ENCODE results near the gene COL26A1. TPM values are rescaled to one million over a fixed set of nuclear protein-coding genes. Genes with fewer than 3 reads are reported as not detected.

The COL26A1 gene
- total RNA-seq (2014; rRNA removed; shearing (Covaris generic)) (not detected in 2 replicates), total RNA-seq (2022) (not detected in 2 replicates), Bru-seq, nascent RNA (percentile 6 among the genes with signal in this experiment), BruChase-seq, experiment 1, labeled RNA remaining after a 6-hour chase (percentile 4 among the genes with signal in this experiment), BruChase-seq, experiment 2, labeled RNA remaining after a 2-hour chase (percentile 7 among the genes with signal in this experiment)
- long read RNA-seq, result 0 reads

DNA sequence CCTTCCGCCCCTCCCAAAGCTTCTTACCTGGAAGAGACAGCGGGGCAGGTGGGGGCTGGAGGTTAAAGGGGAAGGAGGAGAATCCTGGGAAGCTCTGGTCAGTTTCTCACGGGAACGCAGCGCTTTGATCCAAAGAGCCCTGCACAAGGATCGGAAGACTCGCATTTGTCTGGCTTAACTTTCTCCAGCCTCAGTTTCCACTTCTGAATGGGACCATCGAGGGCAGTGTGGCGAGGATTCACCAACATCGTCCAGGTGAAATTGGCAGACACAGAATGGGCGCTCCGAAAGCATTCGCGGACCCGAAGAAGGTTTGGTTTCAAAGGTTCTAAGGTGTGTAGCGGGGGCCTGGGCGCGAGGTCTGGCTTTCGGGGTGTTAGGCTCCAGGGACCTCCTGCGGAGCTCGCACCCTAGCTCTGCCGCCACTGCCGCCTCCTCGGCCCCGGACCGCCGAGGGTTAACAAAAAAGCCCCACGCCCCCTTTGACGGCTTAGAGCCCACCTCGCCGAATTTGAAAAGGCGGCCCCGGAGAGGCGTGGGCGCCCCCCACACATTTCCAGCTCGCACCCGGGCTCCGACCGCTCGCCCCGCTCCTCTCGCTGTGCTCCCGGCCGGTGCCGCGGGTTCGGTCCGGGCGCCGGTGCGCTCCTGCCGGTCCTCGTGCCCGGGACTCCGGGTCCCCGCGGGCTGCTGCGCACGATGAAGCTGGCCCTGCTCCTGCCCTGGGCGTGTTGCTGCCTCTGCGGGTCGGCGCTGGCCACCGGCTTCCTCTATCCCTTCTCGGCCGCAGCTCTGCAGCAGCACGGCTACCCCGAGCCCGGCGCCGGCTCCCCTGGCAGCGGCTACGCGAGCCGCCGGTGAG, at the start of gene COL26A1:
Gene COL26A1, plus strand, starts transcription at position 542 of the 862 bp plus-strand sequence. Its CDS starts 158 bp downstream, at position 700.
- Histone ChIP-seq H3K4me3 (ENCODE audit: low read depth, low read length, poor library complexity, severe bottlenecking) (no peak within 1 kb of the TSS), H3K4me2 (ENCODE audit: low read length) (no peak within 1 kb of the TSS), H3K4me1 (ENCODE audit: insufficient read depth, low read length, poor library complexity, severe bottlenecking) (no peaks in the 10 kb centered on the region), H3K9me3 (ENCODE audit: low read length) (no peaks in the 10 kb centered on the region), H3K27ac (ENCODE audit: low read depth, low read length, poor library complexity, severe bottlenecking) (no peak within 1 kb of the TSS), H3K79me2 (ENCODE audit: insufficient read depth, low read depth, low read length) (no peaks in the 10 kb centered on the region), H3K9me2 (ENCODE audit: insufficient read depth, low read length) (no peaks in the 10 kb centered on the region), H2AFZ (ENCODE audit: low read length) (no peak within 1 kb of the TSS), H4K20me1 (ENCODE audit: insufficient read depth, low read length) (no peaks in the 10 kb centered on the region), H3K36me3 (ENCODE audit: insufficient read depth, low read length) (no peaks in the 10 kb centered on the region)
- TF ChIP-seq EZH2phosphoT487 (IDR thresholded peaks at IDR 0.05; ENCODE audit: borderline replicate concordance, low read depth, low read length), result no peak
- ChIA-PET POLR2A (no interaction called here), CTCF (ENCODE audit: unreplicated experiment) (no interaction called here)
- DNase-seq (ENCODE audit: low spot score), result no peak
- no TSS peak for BruUV-seq (replicated peaks)
- intact Hi-C loops (cut with micrococcal nuclease; ENCODE audit: unreplicated experiment), result loop anchor here (10.0 kb wide), 1 partner anchor 172 kb away; no protein-coding TSS in a partner anchor

DNA sequence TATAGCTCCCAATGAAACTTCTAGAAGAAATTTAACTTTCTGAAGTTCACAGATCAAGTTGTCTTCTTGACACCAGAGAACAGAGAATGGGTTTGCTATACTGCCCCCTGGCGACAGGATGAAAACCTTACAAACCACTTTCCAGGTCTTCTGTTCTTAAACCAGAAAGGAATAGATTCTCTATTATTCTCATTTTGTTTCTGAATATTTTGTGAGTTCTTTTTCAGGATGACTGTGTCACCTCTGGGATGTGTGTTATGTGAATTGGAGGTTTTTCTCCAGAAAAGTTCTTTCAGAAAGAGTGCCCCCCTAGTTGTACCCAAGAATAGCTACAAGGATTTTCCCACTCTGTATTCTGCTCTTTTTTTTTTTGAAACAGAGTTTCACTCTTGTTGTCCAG, 47.3 kb upstream of the COL26A1 start:
- Histone ChIP-seq H3K27ac (ENCODE audit: low read depth, low read length, poor library complexity, severe bottlenecking) (no peak overlapping the region), H3K9me3 (ENCODE audit: low read length) (no peaks in the 10 kb centered on the region), H3K4me1 (ENCODE audit: insufficient read depth, low read length, poor library complexity, severe bottlenecking) (no peaks in the 10 kb centered on the region), H4K20me1 (ENCODE audit: insufficient read depth, low read length) (no peaks in the 10 kb centered on the region), H3K9me2 (ENCODE audit: insufficient read depth, low read length) (no peaks in the 10 kb centered on the region), H3K4me3 (ENCODE audit: low read depth, low read length, poor library complexity, severe bottlenecking) (no peak overlapping the region), H3K4me2 (ENCODE audit: low read length) (no peak overlapping the region), H2AFZ (ENCODE audit: low read length) (no peak overlapping the region), H3K36me3 (ENCODE audit: insufficient read depth, low read length) (peaks cover 15% of the 10 kb centered on the region; the same call in 1 of the 2 replicates), H3K79me2 (ENCODE audit: insufficient read depth, low read depth, low read length) (no peaks in the 10 kb centered on the region)
- no TSS peak for BruUV-seq (replicated peaks)
- peak; percentile 67 for DNase-seq (ENCODE audit: low spot score)
- ChIA-PET CTCF (ENCODE audit: unreplicated experiment) (interaction anchor here (0.9 kb wide), 1 partner anchor 32 kb away, joined by 3 read pairs; no protein-coding TSS in a partner anchor), POLR2A (interaction anchor here (0.6 kb wide), 2 partner anchors 170 to 614 kb away, joined by 3 to 4 read pairs; no protein-coding TSS in a partner anchor)
- TF ChIP-seq, protein P1, sequence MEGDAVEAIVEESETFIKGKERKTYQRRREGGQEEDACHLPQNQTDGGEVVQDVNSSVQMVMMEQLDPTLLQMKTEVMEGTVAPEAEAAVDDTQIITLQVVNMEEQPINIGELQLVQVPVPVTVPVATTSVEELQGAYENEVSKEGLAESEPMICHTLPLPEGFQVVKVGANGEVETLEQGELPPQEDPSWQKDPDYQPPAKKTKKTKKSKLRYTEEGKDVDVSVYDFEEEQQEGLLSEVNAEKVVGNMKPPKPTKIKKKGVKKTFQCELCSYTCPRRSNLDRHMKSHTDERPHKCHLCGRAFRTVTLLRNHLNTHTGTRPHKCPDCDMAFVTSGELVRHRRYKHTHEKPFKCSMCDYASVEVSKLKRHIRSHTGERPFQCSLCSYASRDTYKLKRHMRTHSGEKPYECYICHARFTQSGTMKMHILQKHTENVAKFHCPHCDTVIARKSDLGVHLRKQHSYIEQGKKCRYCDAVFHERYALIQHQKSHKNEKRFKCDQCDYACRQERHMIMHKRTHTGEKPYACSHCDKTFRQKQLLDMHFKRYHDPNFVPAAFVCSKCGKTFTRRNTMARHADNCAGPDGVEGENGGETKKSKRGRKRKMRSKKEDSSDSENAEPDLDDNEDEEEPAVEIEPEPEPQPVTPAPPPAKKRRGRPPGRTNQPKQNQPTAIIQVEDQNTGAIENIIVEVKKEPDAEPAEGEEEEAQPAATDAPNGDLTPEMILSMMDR (conservative IDR thresholded peaks at IDR 0.05; ENCODE audit: low read length), result peak; percentile 92
- no peak for TF ChIP-seq EZH2phosphoT487 (IDR thresholded peaks at IDR 0.05; ENCODE audit: borderline replicate concordance, low read depth, low read length)
- intact Hi-C loops (cut with micrococcal nuclease; ENCODE audit: unreplicated experiment), result no loop called here

DNA sequence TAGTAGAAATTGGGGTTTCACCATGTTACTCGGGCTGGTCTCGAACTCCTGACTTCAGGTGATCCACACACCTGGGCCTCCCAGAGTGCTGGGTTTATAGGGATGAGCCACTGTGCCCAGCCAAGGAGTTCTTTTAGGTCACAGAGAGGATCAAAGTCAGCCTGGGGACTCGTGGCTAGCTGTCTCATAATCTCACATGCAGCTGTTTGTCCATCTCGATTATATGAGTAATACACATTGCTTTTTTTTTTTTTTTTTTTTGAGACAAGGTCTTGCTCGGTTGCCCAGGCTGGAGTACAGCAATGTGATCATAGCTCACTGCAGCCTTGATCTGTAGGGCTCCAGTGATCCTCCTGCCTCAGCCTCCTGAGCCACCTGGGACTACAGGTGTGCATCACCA, 43.3 kb upstream of the COL26A1 start:
- Histone ChIP-seq H3K4me2 (ENCODE audit: low read length) (no peak overlapping the region), H3K4me3 (ENCODE audit: low read depth, low read length, poor library complexity, severe bottlenecking) (no peak overlapping the region), H3K36me3 (ENCODE audit: insufficient read depth, low read length) (peaks cover 15% of the 10 kb centered on the region; the same call in 1 of the 2 replicates), H2AFZ (ENCODE audit: low read length) (no peak overlapping the region), H4K20me1 (ENCODE audit: insufficient read depth, low read length) (no peaks in the 10 kb centered on the region), H3K4me1 (ENCODE audit: insufficient read depth, low read length, poor library complexity, severe bottlenecking) (peaks cover 12% of the 10 kb centered on the region), H3K9me2 (ENCODE audit: insufficient read depth, low read length) (no peaks in the 10 kb centered on the region), H3K79me2 (ENCODE audit: insufficient read depth, low read depth, low read length) (no peaks in the 10 kb centered on the region), H3K9me3 (ENCODE audit: low read length) (no peaks in the 10 kb centered on the region), H3K27ac (ENCODE audit: low read depth, low read length, poor library complexity, severe bottlenecking) (no peak overlapping the region)
- CTCF ChIA-PET (ENCODE audit: unreplicated experiment), result no interaction called here
- no TSS peak for BruUV-seq (replicated peaks)
- no peak for TF ChIP-seq EZH2phosphoT487 (IDR thresholded peaks at IDR 0.05; ENCODE audit: borderline replicate concordance, low read depth, low read length)
- TF ChIP-seq, protein P1 (conservative IDR thresholded peaks at IDR 0.05; ENCODE audit: low read length), result no peak
- intact Hi-C loops (cut with micrococcal nuclease; ENCODE audit: unreplicated experiment), result no loop called here
- DNase-seq (ENCODE audit: low spot score), result no peak
- POLR2A ChIA-PET, result no interaction called here

Measured in OCI-LY7 (cell line).